OCI-LY7 (cell line): Measurements from ENCODE around the gene MCRIP1. TPM values are rescaled to one million over a fixed set of nuclear protein-coding genes. Genes with fewer than 3 reads are reported as not detected.

Experiments used
- BruUV-seq: library from RNA; stranded (reverse); fragments of 400-500 nt; replicated peaks from 2 replicates; lab custom pipeline; 2021; lab: Mats Ljungman, UMichigan
- CTCF ChIA-PET: fragments of 300-600 bp; sonication (Branson Sonifier 250); formaldehyde crosslinking; loops from one replicate; lab custom pipeline; 2022; ENCODE audit warnings: antibody characterized with exemption; ENCODE audit not compliant: unreplicated experiment; lab: Charles Lee
- POLR2A ChIA-PET: fragments of 300-600 bp; sonication (Branson Sonifier 250); formaldehyde crosslinking; loops from one replicate; lab custom pipeline; 2022; ENCODE audit warnings: antibody characterized with exemption; lab: Charles Lee
- DNase-seq: peaks from one replicate; pipeline ENCODE4 v3.0.0-alpha.2; 2015; ENCODE audit warnings: low spot score
- H2AFZ ChIP-seq: fragments of 200-600 bp; sonication (generic), shearing (Covaris generic); 2 replicates; pipeline ENCODE4 v1.6.1; 2014; ENCODE audit warnings: mild to moderate bottlenecking, antibody characterized with exemption, low read length, moderate library complexity
- H3K27ac ChIP-seq: fragments of 200-600 bp; sonication (generic); 2 replicates; pipeline ENCODE4 v1.5.1; 2014; ENCODE audit warnings: mixed run types, low read depth, mild to moderate bottlenecking, moderate library complexity, low read length, inconsistent platforms; ENCODE audit not compliant: poor library complexity, severe bottlenecking
- H3K36me3 ChIP-seq: fragments of 200-600 bp; sonication (generic); 2 replicates; pipeline ENCODE4 v1.6.1; 2014; ENCODE audit warnings: mild to moderate bottlenecking, antibody characterized with exemption, low read length, moderate library complexity, mixed read lengths; ENCODE audit not compliant: insufficient read depth
- H3K4me1 ChIP-seq: fragments of 200-600 bp; sonication (generic); 2 replicates; pipeline ENCODE4 v1.5.1; 2014; ENCODE audit warnings: mild to moderate bottlenecking, low read length; ENCODE audit not compliant: insufficient read depth, poor library complexity, severe bottlenecking
- H3K4me2 ChIP-seq: fragments of 200-600 bp; sonication (generic); 2 replicates; pipeline ENCODE4 v1.6.1; 2014; ENCODE audit warnings: mild to moderate bottlenecking, low read length
- H3K4me3 ChIP-seq: fragments of 200-600 bp; sonication (generic); 2 replicates; pipeline ENCODE4 v1.5.1; 2014; ENCODE audit warnings: mild to moderate bottlenecking, low read depth, low read length; ENCODE audit not compliant: poor library complexity, severe bottlenecking
- H3K79me2 ChIP-seq: fragments of 200-600 bp; sonication (generic); 2 replicates; pipeline ENCODE4 v1.6.1; 2016; ENCODE audit warnings: low read depth, mild to moderate bottlenecking, low read length, moderate library complexity, mixed read lengths; ENCODE audit not compliant: insufficient read depth
- H3K9me2 ChIP-seq: fragments of 200-600 bp; sonication (generic); 2 replicates; pipeline ENCODE4 v1.6.1; 2016; ENCODE audit warnings: mild to moderate bottlenecking, low read length, mixed read lengths; ENCODE audit not compliant: insufficient read depth
- H3K9me3 ChIP-seq: fragments of 200-600 bp; sonication (generic); 2 replicates; pipeline ENCODE4 v1.6.1; 2014; ENCODE audit warnings: mild to moderate bottlenecking, mixed run types, low read length, mixed read lengths
- H4K20me1 ChIP-seq: fragments of 200-600 bp; sonication (generic); 2 replicates; pipeline ENCODE4 v1.6.1; 2014; ENCODE audit warnings: mild to moderate bottlenecking, antibody characterized with exemption, low read length, moderate library complexity, mixed read lengths; ENCODE audit not compliant: insufficient read depth
- CTCF ChIP-seq: fragments of 200-600 bp; sonication (generic); conservative IDR thresholded peaks from 2 replicates; pipeline ENCODE4 v1.5.1; 2014; ENCODE audit warnings: mild to moderate bottlenecking, antibody characterized with exemption, low read length, moderate library complexity, mixed read lengths
- EZH2phosphoT487 ChIP-seq: fragments of 200-600 bp; sonication (generic); IDR thresholded peaks from 2 replicates; pipeline ENCODE4 v1.6.1; 2018; ENCODE audit warnings: low read depth, borderline replicate concordance, mild to moderate bottlenecking, mixed run types, antibody characterized with exemption, low read length, moderate library complexity, mixed read lengths
- intact Hi-C: fragments of 100-400 bp; cut with micrococcal nuclease; formaldehyde crosslinking; loops from one replicate; pipeline ENCODE4 v1.10.0; 2022; ENCODE audit not compliant: unreplicated experiment
- total RNA-seq, 2 experiments: library from RNA; depleted of rRNA in 1 of 2; stranded (reverse); fragments of >200 nt in 1 of 2; shearing (Covaris generic) in 1 of 2; gene quantifications; 2 replicates each; pipeline ENCODE4 v1.2.3, GENCODE V29; 2014 to 2022

Gene MCRIP1
- total RNA-seq, 2 experiments from 2014 or later = 170 to 288 TPM

GRCh38 chr17:81806461-81807209 lies 26.5 kb downstream of the MCRIP1 start:
- H3K36me3 ChIP-seq = no peaks in the 10 kb centered on the region
- no peak for DNase-seq
- no peaks in the 10 kb centered on the region for H4K20me1 ChIP-seq
- H3K27ac ChIP-seq = no peak overlapping the region
- H3K4me2 ChIP-seq = no peak overlapping the region
- H3K4me1 ChIP-seq = no peaks in the 10 kb centered on the region
- no peak overlapping the region for H2AFZ ChIP-seq
- ChIA-PET POLR2A (no interaction called here), CTCF (no interaction called here)
- BruUV-seq = no TSS peak
- H3K9me2 ChIP-seq = no peaks in the 10 kb centered on the region
- H3K4me3 ChIP-seq = no peak overlapping the region
- no peaks in the 10 kb centered on the region for H3K79me2 ChIP-seq
- TF ChIP-seq EZH2phosphoT487 = no peak
- no peak for TF ChIP-seq CTCF
- H3K9me3 ChIP-seq = no peaks in the 10 kb centered on the region
- intact Hi-C loops = no loop called here

- Histone ChIP-seq H3K4me2 (no peak overlapping the region), H4K20me1 (no peaks in the 10 kb centered on the region), H3K36me3 (no peaks in the 10 kb centered on the region), H3K79me2 (no peaks in the 10 kb centered on the region), H3K4me1 (no peaks in the 10 kb centered on the region), H3K9me3 (no peaks in the 10 kb centered on the region), H3K4me3 (no peak overlapping the region), H3K27ac (no peak overlapping the region), H3K9me2 (no peaks in the 10 kb centered on the region), H2AFZ (no peak overlapping the region)
- POLR2A ChIA-PET = interaction anchor here (0.6 to 0.7 kb wide), 2 partner anchors 37 to 85 kb away, joined by 3 to 5 read pairs; no protein-coding TSS in a partner anchor
- no peak for DNase-seq
- CTCF ChIA-PET = no interaction called here
- intact Hi-C loops = no loop called here
- BruUV-seq = no TSS peak
- TF ChIP-seq CTCF (no peak), EZH2phosphoT487 (no peak)
These were observed 27.2 kb downstream of the MCRIP1 start for GRCh38 chr17:81805707-81806460.
